ENCODE measurements around the gene BBS9. TPM values are rescaled to one million over a fixed set of nuclear protein-coding genes. Genes with fewer than 3 reads are reported as not detected.

The BBS9 gene
- total RNA-seq, 2 experiments from 2014 or later: 16.0 to 20.4 TPM

DNA sequence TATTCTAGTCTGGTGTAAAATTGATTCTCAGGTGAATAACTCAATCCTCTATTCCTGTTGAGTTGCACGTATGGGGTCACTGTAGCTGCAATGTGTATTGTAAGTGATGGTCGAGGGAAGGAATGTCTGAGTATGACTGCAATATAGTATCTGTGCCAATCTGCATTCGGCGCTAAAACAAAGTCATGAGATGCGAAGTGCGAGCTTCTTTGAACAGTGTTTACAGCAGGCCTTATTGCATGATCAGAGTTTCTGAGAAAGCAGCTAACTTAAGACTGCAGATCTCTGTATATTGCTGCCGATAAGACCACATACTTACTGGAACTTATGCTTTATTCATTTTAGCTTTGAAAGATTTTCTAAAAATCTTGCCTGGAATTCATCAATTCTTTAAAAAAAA, 434.3 kb downstream of the BBS9 start:
- H3K36me3 ChIP-seq (ENCODE audit: insufficient read depth, low read length): no peaks in the 10 kb centered on the region
- TF ChIP-seq, protein P1, sequence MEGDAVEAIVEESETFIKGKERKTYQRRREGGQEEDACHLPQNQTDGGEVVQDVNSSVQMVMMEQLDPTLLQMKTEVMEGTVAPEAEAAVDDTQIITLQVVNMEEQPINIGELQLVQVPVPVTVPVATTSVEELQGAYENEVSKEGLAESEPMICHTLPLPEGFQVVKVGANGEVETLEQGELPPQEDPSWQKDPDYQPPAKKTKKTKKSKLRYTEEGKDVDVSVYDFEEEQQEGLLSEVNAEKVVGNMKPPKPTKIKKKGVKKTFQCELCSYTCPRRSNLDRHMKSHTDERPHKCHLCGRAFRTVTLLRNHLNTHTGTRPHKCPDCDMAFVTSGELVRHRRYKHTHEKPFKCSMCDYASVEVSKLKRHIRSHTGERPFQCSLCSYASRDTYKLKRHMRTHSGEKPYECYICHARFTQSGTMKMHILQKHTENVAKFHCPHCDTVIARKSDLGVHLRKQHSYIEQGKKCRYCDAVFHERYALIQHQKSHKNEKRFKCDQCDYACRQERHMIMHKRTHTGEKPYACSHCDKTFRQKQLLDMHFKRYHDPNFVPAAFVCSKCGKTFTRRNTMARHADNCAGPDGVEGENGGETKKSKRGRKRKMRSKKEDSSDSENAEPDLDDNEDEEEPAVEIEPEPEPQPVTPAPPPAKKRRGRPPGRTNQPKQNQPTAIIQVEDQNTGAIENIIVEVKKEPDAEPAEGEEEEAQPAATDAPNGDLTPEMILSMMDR (IDR thresholded peaks at IDR 0.05): no peak
- DNase-seq: no peak
- ChIA-PET POLR2A (no interaction called here), CTCF (no interaction called here)
- H3K9me3 ChIP-seq (ENCODE audit: control insufficient read depth in 1 of 2, insufficient read depth in 1 of 2, low read length in 2 of 2): no peaks in the 10 kb centered on the region
- H3K27me3 ChIP-seq (ENCODE audit: control insufficient read depth in 1 of 2, insufficient read depth in 2 of 2, low read length in 2 of 2): no peaks in the 10 kb centered on the region
- no peak overlapping the region for H3K27ac Mint-ChIP-seq
- intact Hi-C loops (cut with DNase I, micrococcal nuclease): no loop called here
- no peaks in the 10 kb centered on the region for H3K27me3 Mint-ChIP-seq
- H3K36me3 Mint-ChIP-seq (ENCODE audit: low read depth): peaks cover 10% of the 10 kb centered on the region
- no peak overlapping the region for H3K27ac ChIP-seq (ENCODE audit: low read depth in 1 of 2, low read length in 2 of 2)
- ATAC-seq (ENCODE audit: poor library complexity): no peak
- no peaks in the 10 kb centered on the region for H3K9me3 Mint-ChIP-seq
- H3K4me3 Mint-ChIP-seq: no peak overlapping the region
- H3K4me1 Mint-ChIP-seq (ENCODE audit: low read depth): no peaks in the 10 kb centered on the region
- H3K4me1 ChIP-seq (ENCODE audit: insufficient read depth, low read length): no peaks in the 10 kb centered on the region
- no peak overlapping the region for H3K4me3 ChIP-seq (ENCODE audit: low read length)

GRCh38 chr7:33578166-33578565, 448.8 kb downstream of the BBS9 start:
- Mint-ChIP-seq H3K36me3 (ENCODE audit: low read depth) (peaks cover 36% of the 10 kb centered on the region), H3K27ac (no peak overlapping the region)
- POLR2A ChIA-PET: no interaction called here

DNA sequence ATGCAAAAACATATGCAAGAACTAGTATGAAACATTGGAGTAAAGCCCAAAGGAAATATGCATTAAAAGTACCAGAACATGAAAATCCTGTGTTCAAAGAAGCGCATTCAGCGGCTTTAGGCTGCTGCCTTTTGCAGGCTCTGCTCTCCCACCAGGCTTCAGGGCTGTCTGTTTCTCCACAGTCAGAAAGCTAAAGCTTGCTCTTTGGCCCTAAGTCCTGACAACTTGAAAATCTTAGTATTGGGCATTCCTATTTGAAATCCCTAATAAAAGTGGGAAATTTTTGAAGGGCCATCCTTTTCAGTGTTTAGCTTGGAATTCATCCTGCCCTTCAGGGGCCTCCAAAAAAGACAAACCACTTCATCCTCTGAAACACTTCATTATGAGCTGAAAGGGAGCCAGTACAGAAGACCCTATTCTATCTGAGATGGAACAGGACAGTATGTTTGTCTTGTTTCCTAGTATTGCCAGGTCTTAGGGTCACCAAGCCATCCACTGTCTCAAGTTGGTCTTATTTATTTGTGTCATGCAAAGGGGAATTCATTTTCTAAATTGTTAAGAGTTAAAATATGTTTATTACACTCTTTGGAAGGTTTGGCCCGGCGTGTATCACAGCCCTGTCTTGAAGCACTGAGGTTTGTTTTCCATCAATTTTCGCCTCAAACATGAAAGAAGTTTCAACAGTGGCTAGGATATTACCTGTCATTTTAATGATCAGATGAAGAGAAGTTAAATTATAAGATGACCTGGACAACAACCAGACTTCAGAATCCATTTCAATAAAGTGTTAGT, 449.7 kb downstream of the BBS9 start:
- Mint-ChIP-seq H3K4me3 (no peak overlapping the region), H3K27ac (no peak overlapping the region), H3K36me3 (ENCODE audit: low read depth) (peaks cover 30% of the 10 kb centered on the region), H3K4me1 (ENCODE audit: low read depth) (no peaks in the 10 kb centered on the region), H3K9me3 (peaks cover 2% of the 10 kb centered on the region), H3K27me3 (no peaks in the 10 kb centered on the region)
- TF ChIP-seq, protein P1 (IDR thresholded peaks at IDR 0.05): no peak
- CTCF ChIA-PET: no interaction called here
- no peak for DNase-seq
- ATAC-seq (ENCODE audit: poor library complexity): no peak
- H3K4me3 ChIP-seq (ENCODE audit: low read length): no peak overlapping the region
- H3K4me1 ChIP-seq (ENCODE audit: insufficient read depth, low read length): no peaks in the 10 kb centered on the region
- no peaks in the 10 kb centered on the region for H3K27me3 ChIP-seq (ENCODE audit: control insufficient read depth in 1 of 2, insufficient read depth in 2 of 2, low read length in 2 of 2)
- intact Hi-C loops (cut with DNase I, micrococcal nuclease): no loop called here
- H3K9me3 ChIP-seq (ENCODE audit: control insufficient read depth in 1 of 2, insufficient read depth in 1 of 2, low read length in 2 of 2): no peaks in the 10 kb centered on the region
- H3K36me3 ChIP-seq (ENCODE audit: insufficient read depth, low read length): no peaks in the 10 kb centered on the region
- POLR2A ChIA-PET: no interaction called here
- H3K27ac ChIP-seq (ENCODE audit: low read depth in 1 of 2, low read length in 2 of 2): no peak overlapping the region

More at GRCh38 chr7:33578166-33578565, 448.8 kb downstream of the BBS9 start:
- Mint-ChIP-seq H3K27me3 (no peaks in the 10 kb centered on the region), H3K9me3 (peaks cover 2% of the 10 kb centered on the region), H3K4me1 (ENCODE audit: low read depth) (no peaks in the 10 kb centered on the region), H3K4me3 (no peak overlapping the region)
- DNase-seq (no peak), ATAC-seq (ENCODE audit: poor library complexity) (no peak)
- TF ChIP-seq, protein P1 (IDR thresholded peaks at IDR 0.05): no peak
- Histone ChIP-seq H3K9me3 (ENCODE audit: control insufficient read depth in 1 of 2, insufficient read depth in 1 of 2, low read length in 2 of 2) (no peaks in the 10 kb centered on the region), H3K27me3 (ENCODE audit: control insufficient read depth in 1 of 2, insufficient read depth in 2 of 2, low read length in 2 of 2) (no peaks in the 10 kb centered on the region), H3K4me3 (ENCODE audit: low read length) (no peak overlapping the region), H3K4me1 (ENCODE audit: insufficient read depth, low read length) (no peaks in the 10 kb centered on the region), H3K36me3 (ENCODE audit: insufficient read depth, low read length) (no peaks in the 10 kb centered on the region), H3K27ac (ENCODE audit: low read depth in 1 of 2, low read length in 2 of 2) (no peak overlapping the region)
- intact Hi-C loops (cut with DNase I, micrococcal nuclease): no loop called here
- CTCF ChIA-PET: no interaction called here
